Muscle of back (tissue), 13 donors: Measurements from ENCODE around the gene SELENOW. TPM values are rescaled to one million over a fixed set of nuclear protein-coding genes. Genes with fewer than 3 reads are reported as not detected.
"Not testable (repeated sequence)": the region's sequence is repeated elsewhere in the genome, so short reads cannot be mapped to it uniquely, and the experiment has no call there.

Experiments used
- DNase-seq, 3 donors: peaks; one replicate each; pipeline versions ENCODE4 v3.0.0 to v3.0.0-alpha.2; 2013
- long read RNA-seq, 9 donors: transcript quantifications; one replicate each; lab custom pipeline, GENCODE V29; 2026
- polyA plus RNA-seq, 10 donors: library from polyadenylated mRNA; unstranded; fragments of 120-200 nt; gene quantifications; one replicate each; pipeline ENCODE4 v1.2.1, GENCODE V29; 2013; ENCODE audit not compliant: insufficient read length in 10 of 10

The SELENOW gene
- polyA plus RNA-seq = 100 to 1,000 TPM; 634 to 857 (median 820) TPM
- long read RNA-seq, donor 1, transcript SELENOW-206 (5 exons, 2,437 nt) = minor isoform, 24 of 717 reads
- long read RNA-seq, donor 1, transcript SELENOW-210 (3 exons, 312 nt) = minor isoform, 14 of 717 reads
- long read RNA-seq, donor 1, transcript SELENOW-212 (6 exons, 888 nt) = major isoform, 464 of 717 reads
- long read RNA-seq, donor 1, transcript SELENOW-215 (1 exons, 2,503 nt) = minor isoform, 80 of 717 reads
- long read RNA-seq, donor 1, partial matches to known transcripts = 7 of 717 reads
- long read RNA-seq, donor 1, other reads (novel, unspliced or antisense) = 106 of 717 reads
- long read RNA-seq, donor 2, transcript SELENOW-215 (1 exons, 2,503 nt) = minor isoform, 103 of 696 reads
- long read RNA-seq, donor 2, transcript SELENOW-212 (6 exons, 888 nt) = major isoform, 459 of 696 reads
- long read RNA-seq, donor 2, transcript SELENOW-206 (5 exons, 2,437 nt) = minor isoform, 18 of 696 reads
- long read RNA-seq, donor 2, transcript SELENOW-214 (4 exons, 674 nt) = minor isoform, 13 of 696 reads
- long read RNA-seq, donor 2, partial matches to known transcripts = 28 of 696 reads
- long read RNA-seq, donor 2, other reads (novel, unspliced or antisense) = 56 of 696 reads
- long read RNA-seq, donor 3, partial matches to known transcripts = 0 of 1 reads
- long read RNA-seq, donor 3, other reads (novel, unspliced or antisense) = 0 of 1 reads
- long read RNA-seq, donor 4, transcript SELENOW-212 (6 exons, 888 nt) = major isoform, 266 of 405 reads
- long read RNA-seq, donor 4, transcript SELENOW-210 (3 exons, 312 nt) = minor isoform, 10 of 405 reads
- long read RNA-seq, donor 4, transcript SELENOW-215 (1 exons, 2,503 nt) = minor isoform, 52 of 405 reads
- long read RNA-seq, donor 4, transcript SELENOW-214 (4 exons, 674 nt) = minor isoform, 9 of 405 reads
- long read RNA-seq, donor 4, partial matches to known transcripts = 8 of 405 reads
- long read RNA-seq, donor 4, other reads (novel, unspliced or antisense) = 42 of 405 reads
- long read RNA-seq, donor 5, transcript SELENOW-215 (1 exons, 2,503 nt) = minor isoform, 136 of 1,019 reads
- long read RNA-seq, donor 5, transcript SELENOW-206 (5 exons, 2,437 nt) = minor isoform, 28 of 1,019 reads
- long read RNA-seq, donor 5, transcript SELENOW-212 (6 exons, 888 nt) = major isoform, 652 of 1,019 reads
- long read RNA-seq, donor 5, transcript SELENOW-210 (3 exons, 312 nt) = minor isoform, 16 of 1,019 reads
- long read RNA-seq, donor 5, partial matches to known transcripts = 13 of 1,019 reads
- long read RNA-seq, donor 5, other reads (novel, unspliced or antisense) = 145 of 1,019 reads
- long read RNA-seq, donor 6, transcript SELENOW-212 (6 exons, 888 nt) = major isoform, 477 of 619 reads
- long read RNA-seq, donor 6, transcript SELENOW-215 (1 exons, 2,503 nt) = minor isoform, 83 of 619 reads
- long read RNA-seq, donor 6, transcript SELENOW-206 (5 exons, 2,437 nt) = minor isoform, 17 of 619 reads
- long read RNA-seq, donor 6, transcript SELENOW-214 (4 exons, 674 nt) = minor isoform, 9 of 619 reads
- long read RNA-seq, donor 6, partial matches to known transcripts = 0 of 619 reads
- long read RNA-seq, donor 6, other reads (novel, unspliced or antisense) = 17 of 619 reads
- long read RNA-seq, donor 7, transcript SELENOW-214 (4 exons, 674 nt) = minor isoform, 9 of 482 reads
- long read RNA-seq, donor 7, transcript SELENOW-212 (6 exons, 888 nt) = major isoform, 322 of 482 reads
- long read RNA-seq, donor 7, transcript SELENOW-206 (5 exons, 2,437 nt) = minor isoform, 23 of 482 reads
- long read RNA-seq, donor 7, transcript SELENOW-215 (1 exons, 2,503 nt) = minor isoform, 42 of 482 reads
- long read RNA-seq, donor 7, partial matches to known transcripts = 11 of 482 reads
- long read RNA-seq, donor 7, other reads (novel, unspliced or antisense) = 60 of 482 reads
- long read RNA-seq, donor 8, transcript SELENOW-206 (5 exons, 2,437 nt) = minor isoform, 8 of 390 reads
- long read RNA-seq, donor 8, transcript SELENOW-215 (1 exons, 2,503 nt) = minor isoform, 64 of 390 reads
- long read RNA-seq, donor 8, transcript SELENOW-212 (6 exons, 888 nt) = major isoform, 251 of 390 reads
- long read RNA-seq, donor 8, transcript SELENOW-210 (3 exons, 312 nt) = minor isoform, 11 of 390 reads
- long read RNA-seq, donor 8, partial matches to known transcripts = 5 of 390 reads
- long read RNA-seq, donor 8, other reads (novel, unspliced or antisense) = 39 of 390 reads
- long read RNA-seq, donor 9, transcript SELENOW-212 (6 exons, 888 nt) = major isoform, 76 of 105 reads
- long read RNA-seq, donor 9, transcript SELENOW-215 (1 exons, 2,503 nt) = minor isoform, 17 of 105 reads
- long read RNA-seq, donor 9, partial matches to known transcripts = 0 of 105 reads
- long read RNA-seq, donor 9, other reads (novel, unspliced or antisense) = 5 of 105 reads

GRCh38 chr19:47778049-47778953 lies at the start of gene SELENOW:
Gene SELENOW, plus strand, starts transcription at chr19:47778703. Its CDS starts 83 bp downstream, at chr19:47778786.
- peak; percentile 81 to 93 (median 84) for DNase-seq

GRCh38 chr19:47729468-47729798 lies 49.1 kb upstream of the SELENOW start:
- peak in 2 of 3 donors; percentile 61 to 71 for DNase-seq

- DNase-seq = peak in 1 of 3 donors; percentile 56
These were observed 48.5 kb upstream of the SELENOW start for GRCh38 chr19:47729799-47730520.

- DNase-seq = no peak
These were observed 48.0 kb upstream of the SELENOW start for GRCh38 chr19:47730521-47730889.

- no peak for DNase-seq
These were observed 47.6 kb upstream of the SELENOW start for GRCh38 chr19:47730910-47731309.

GRCh38 chr19:47735131-47735530 lies 43.4 kb upstream of the SELENOW start:
- no peak for DNase-seq

- peak in 1 of 3 donors; percentile 40 for DNase-seq
These were observed 37.5 kb upstream of the SELENOW start for GRCh38 chr19:47740866-47741519.

GRCh38 chr19:47741544-47742140 lies 36.9 kb upstream of the SELENOW start:
- DNase-seq = peak in 1 of 3 donors; percentile 44

- DNase-seq = peak in 1 of 3 donors; percentile 48
These were observed 35.9 kb upstream of the SELENOW start for GRCh38 chr19:47742634-47743033.

GRCh38 chr19:47745010-47745901 lies 33.2 kb upstream of the SELENOW start, which contains the start of gene NOP53:
Gene NOP53, plus strand, starts transcription at chr19:47745546. Its CDS starts 14 bp downstream, at chr19:47745560.
- DNase-seq = peak; percentile 95 to 98 (median 97)

- DNase-seq = not testable (repeated sequence)
These were observed 32.4 kb upstream of the SELENOW start for GRCh38 chr19:47746129-47746528.

- no peak for DNase-seq
These were observed 29.2 kb upstream of the SELENOW start for GRCh38 chr19:47749326-47749725.

- DNase-seq = no peak
These were observed 27.8 kb upstream of the SELENOW start for GRCh38 chr19:47750752-47751151.

GRCh38 chr19:47752440-47753211 lies 25.9 kb upstream of the SELENOW start:
- DNase-seq = no peak
